Measurements from ENCODE around the gene MED25. TPM values are rescaled to one million over a fixed set of nuclear protein-coding genes. Genes with fewer than 3 reads are reported as not detected.

The MED25 gene
- total RNA-seq, 1 donor from 2014 or later = 58.1 TPM

- H3K4me3 Mint-ChIP-seq (ENCODE audit: unreplicated experiment) = no peak overlapping the region
- no peaks in the 10 kb centered on the region for H3K9me3 Mint-ChIP-seq (ENCODE audit: unreplicated experiment)
- TF ChIP-seq CTCF (IDR thresholded peaks at IDR 0.05) = peak; percentile 30
- peaks cover 2% of the 10 kb centered on the region for H3K4me1 Mint-ChIP-seq (ENCODE audit: unreplicated experiment)
- H3K27me3 Mint-ChIP-seq (ENCODE audit: unreplicated experiment) = no peaks in the 10 kb centered on the region
- no peak for DNase-seq (ENCODE audit: extremely low spot score, unreplicated experiment)
- no peak overlapping the region for H3K27ac Mint-ChIP-seq (ENCODE audit: unreplicated experiment)
- H3K36me3 Mint-ChIP-seq (ENCODE audit: unreplicated experiment) = peaks cover 28% of the 10 kb centered on the region
These were observed 16.0 kb upstream of the MED25 start for GRCh38 chr19:49801966-49802661.

- no peak for DNase-seq (ENCODE audit: extremely low spot score, unreplicated experiment)
- no peak overlapping the region for H3K4me3 Mint-ChIP-seq (ENCODE audit: unreplicated experiment)
- H3K36me3 Mint-ChIP-seq (ENCODE audit: unreplicated experiment) = peaks cover 29% of the 10 kb centered on the region
- H3K9me3 Mint-ChIP-seq (ENCODE audit: unreplicated experiment) = no peaks in the 10 kb centered on the region
- H3K27me3 Mint-ChIP-seq (ENCODE audit: unreplicated experiment) = no peaks in the 10 kb centered on the region
- no peak overlapping the region for H3K27ac Mint-ChIP-seq (ENCODE audit: unreplicated experiment)
- no peak for TF ChIP-seq CTCF (IDR thresholded peaks at IDR 0.05)
- H3K4me1 Mint-ChIP-seq (ENCODE audit: unreplicated experiment) = peaks cover 2% of the 10 kb centered on the region
These were observed 15.1 kb upstream of the MED25 start for GRCh38 chr19:49802836-49803528.

GRCh38 chr19:49803529-49803856 lies 14.6 kb upstream of the MED25 start:
- Mint-ChIP-seq H3K9me3 (ENCODE audit: unreplicated experiment) (no peaks in the 10 kb centered on the region), H3K4me1 (ENCODE audit: unreplicated experiment) (peaks cover 2% of the 10 kb centered on the region), H3K4me3 (ENCODE audit: unreplicated experiment) (no peak overlapping the region), H3K36me3 (ENCODE audit: unreplicated experiment) (peaks cover 24% of the 10 kb centered on the region), H3K27me3 (ENCODE audit: unreplicated experiment) (no peaks in the 10 kb centered on the region), H3K27ac (ENCODE audit: unreplicated experiment) (peak overlapping the region; percentile 14)
- no peak for TF ChIP-seq CTCF (IDR thresholded peaks at IDR 0.05)
- no peak for DNase-seq (ENCODE audit: extremely low spot score, unreplicated experiment)

GRCh38 chr19:49805822-49806619 lies 12.1 kb upstream of the MED25 start:
- Mint-ChIP-seq H3K27me3 (ENCODE audit: unreplicated experiment) (no peaks in the 10 kb centered on the region), H3K36me3 (ENCODE audit: unreplicated experiment) (peaks cover 15% of the 10 kb centered on the region), H3K27ac (ENCODE audit: unreplicated experiment) (peak overlapping the region; percentile 21), H3K4me1 (ENCODE audit: unreplicated experiment) (peaks cover 12% of the 10 kb centered on the region), H3K4me3 (ENCODE audit: unreplicated experiment) (no peak overlapping the region), H3K9me3 (ENCODE audit: unreplicated experiment) (no peaks in the 10 kb centered on the region)
- TF ChIP-seq CTCF (IDR thresholded peaks at IDR 0.05) = no peak
- no peak for DNase-seq (ENCODE audit: extremely low spot score, unreplicated experiment)

GRCh38 chr19:49806620-49806959 lies 11.5 kb upstream of the MED25 start:
- peak overlapping the region; percentile 21 for H3K27ac Mint-ChIP-seq (ENCODE audit: unreplicated experiment)
- H3K36me3 Mint-ChIP-seq (ENCODE audit: unreplicated experiment) = peaks cover 15% of the 10 kb centered on the region
- no peaks in the 10 kb centered on the region for H3K27me3 Mint-ChIP-seq (ENCODE audit: unreplicated experiment)
- H3K4me3 Mint-ChIP-seq (ENCODE audit: unreplicated experiment) = no peak overlapping the region
- no peak for TF ChIP-seq CTCF (IDR thresholded peaks at IDR 0.05)
- DNase-seq (ENCODE audit: extremely low spot score, unreplicated experiment) = no peak
- no peaks in the 10 kb centered on the region for H3K9me3 Mint-ChIP-seq (ENCODE audit: unreplicated experiment)
- H3K4me1 Mint-ChIP-seq (ENCODE audit: unreplicated experiment) = peaks cover 12% of the 10 kb centered on the region

Data from osteocyte (in vitro differentiated cells).